ENCODE results near the gene KRTAP1-1. TPM values are rescaled to one million over a fixed set of nuclear protein-coding genes. Genes with fewer than 3 reads are reported as not detected.
"Not testable (repeated sequence)": the region's sequence is repeated elsewhere in the genome, so short reads cannot be mapped to it uniquely, and the experiment has no call there.

KRTAP1-1 gene
- total RNA-seq, 4 donors from 2014 or later = not detected

DNA sequence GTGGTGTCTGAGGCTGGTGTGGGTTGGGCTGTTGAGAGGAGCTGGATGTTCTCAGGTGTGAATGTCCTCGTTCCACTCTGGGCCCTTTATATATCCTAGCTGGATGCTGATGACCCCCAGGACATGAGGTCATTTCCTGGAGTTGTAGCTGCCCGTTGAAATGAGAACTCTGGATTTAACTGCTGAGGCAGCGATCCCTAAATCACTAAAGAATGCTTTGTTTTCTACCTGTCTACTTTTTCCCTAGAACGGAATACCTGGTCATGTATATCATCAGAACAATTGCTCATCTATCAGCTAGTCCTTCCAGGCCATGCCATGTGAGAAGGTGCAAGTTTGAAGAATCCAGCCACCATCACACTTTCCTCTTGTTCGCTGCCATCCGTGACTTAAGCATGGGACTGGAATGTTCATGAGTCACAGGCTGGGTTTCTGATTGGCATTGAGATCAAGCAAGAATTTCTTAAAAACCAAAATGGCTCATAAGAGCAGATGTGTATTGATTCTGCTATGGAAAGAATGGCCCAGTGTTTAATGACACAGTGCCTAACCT lies 18.9 kb upstream of the KRTAP1-1 start, which contains the start of gene KRTAP2-3:
KRTAP2-3 (minus strand) TSS at position 63 of the 553 bp plus-strand sequence. CDS start 64 bp downstream, outside the sequence.
- no peaks in the 10 kb centered on the region for H3K4me1 ChIP-seq
- 77% methylated on average over 5 of the region's 6 CpGs for WGBS
- no peaks in the 10 kb centered on the region for H3K36me3 ChIP-seq
- no peak for TF ChIP-seq POLR2A (IDR thresholded peaks at IDR 0.05; ENCODE audit: low read depth)
- TF ChIP-seq, protein P1, sequence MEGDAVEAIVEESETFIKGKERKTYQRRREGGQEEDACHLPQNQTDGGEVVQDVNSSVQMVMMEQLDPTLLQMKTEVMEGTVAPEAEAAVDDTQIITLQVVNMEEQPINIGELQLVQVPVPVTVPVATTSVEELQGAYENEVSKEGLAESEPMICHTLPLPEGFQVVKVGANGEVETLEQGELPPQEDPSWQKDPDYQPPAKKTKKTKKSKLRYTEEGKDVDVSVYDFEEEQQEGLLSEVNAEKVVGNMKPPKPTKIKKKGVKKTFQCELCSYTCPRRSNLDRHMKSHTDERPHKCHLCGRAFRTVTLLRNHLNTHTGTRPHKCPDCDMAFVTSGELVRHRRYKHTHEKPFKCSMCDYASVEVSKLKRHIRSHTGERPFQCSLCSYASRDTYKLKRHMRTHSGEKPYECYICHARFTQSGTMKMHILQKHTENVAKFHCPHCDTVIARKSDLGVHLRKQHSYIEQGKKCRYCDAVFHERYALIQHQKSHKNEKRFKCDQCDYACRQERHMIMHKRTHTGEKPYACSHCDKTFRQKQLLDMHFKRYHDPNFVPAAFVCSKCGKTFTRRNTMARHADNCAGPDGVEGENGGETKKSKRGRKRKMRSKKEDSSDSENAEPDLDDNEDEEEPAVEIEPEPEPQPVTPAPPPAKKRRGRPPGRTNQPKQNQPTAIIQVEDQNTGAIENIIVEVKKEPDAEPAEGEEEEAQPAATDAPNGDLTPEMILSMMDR (IDR thresholded peaks at IDR 0.05) = no peak
- TF ChIP-seq EP300 (IDR thresholded peaks at IDR 0.05) = no peak
- no peak for TF ChIP-seq POLR2AphosphoS5 (IDR thresholded peaks at IDR 0.05)
- intact Hi-C loops (cut with DNase I) = no loop called here
- no peak within 1 kb of the TSS for H3K27ac ChIP-seq (replicated peaks in 1 of 4)
- H3K27me3 ChIP-seq = peaks cover 0 to 16% (median 0%) of the 10 kb centered on the region in 4 donors
- no peak within 1 kb of the TSS for H3K4me3 ChIP-seq
- no peak for DNase-seq (ENCODE audit: extremely low spot score)
- H3K9me3 ChIP-seq = peaks cover 0 to 5% (median 0%) of the 10 kb centered on the region in 4 donors

DNA sequence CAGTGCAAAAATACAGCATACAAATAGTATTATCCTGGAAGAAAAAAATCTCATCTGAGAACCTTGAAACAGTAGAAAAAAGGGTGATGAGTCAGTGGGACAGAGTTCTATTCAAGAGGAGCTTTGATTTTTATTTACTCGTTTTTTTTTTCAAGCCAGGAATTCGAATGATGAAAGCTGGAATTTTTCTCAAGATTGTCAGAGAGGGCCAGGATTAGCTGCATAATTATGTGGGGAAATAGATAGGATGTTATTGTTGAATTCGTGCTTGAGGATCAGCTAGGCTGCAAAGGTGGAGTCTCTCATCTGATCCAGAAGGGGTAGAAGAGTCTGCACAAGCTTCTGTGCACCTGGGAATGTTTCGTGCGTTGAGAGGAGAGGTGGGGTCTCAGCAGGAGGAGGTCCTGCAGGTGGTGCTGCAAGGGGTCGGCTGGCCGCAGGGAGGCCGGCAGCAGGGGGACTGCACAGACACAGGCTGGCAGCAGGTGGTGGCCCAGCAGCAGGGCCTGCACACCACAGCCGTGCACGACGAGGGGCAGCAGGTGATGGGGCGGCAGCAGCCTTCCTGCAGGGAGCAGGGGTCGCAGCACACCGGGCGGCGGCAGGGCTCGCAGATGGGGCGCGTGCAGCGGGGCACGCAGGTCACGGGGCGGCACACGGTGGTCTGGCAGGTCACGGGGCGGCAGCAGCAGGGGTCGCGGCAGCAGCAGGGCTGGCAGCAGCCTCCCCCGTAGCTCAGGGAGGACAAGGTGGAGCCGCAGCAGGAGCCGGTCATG lies 18.2 kb upstream of the KRTAP1-1 start:
- H3K4me3 ChIP-seq; H3K27ac ChIP-seq (replicated peaks in 1 of 4); H3K4me1 ChIP-seq; DNase-seq (ENCODE audit: extremely low spot score); H3K9me3 ChIP-seq; H3K36me3 ChIP-seq; intact Hi-C loops (cut with DNase I): not testable (repeated sequence)
- peaks cover 0 to 16% (median 0%) of the 10 kb centered on the region in 4 donors for H3K27me3 ChIP-seq
- WGBS = 32% methylated on average over 8 of the region's 31 CpGs

DNA sequence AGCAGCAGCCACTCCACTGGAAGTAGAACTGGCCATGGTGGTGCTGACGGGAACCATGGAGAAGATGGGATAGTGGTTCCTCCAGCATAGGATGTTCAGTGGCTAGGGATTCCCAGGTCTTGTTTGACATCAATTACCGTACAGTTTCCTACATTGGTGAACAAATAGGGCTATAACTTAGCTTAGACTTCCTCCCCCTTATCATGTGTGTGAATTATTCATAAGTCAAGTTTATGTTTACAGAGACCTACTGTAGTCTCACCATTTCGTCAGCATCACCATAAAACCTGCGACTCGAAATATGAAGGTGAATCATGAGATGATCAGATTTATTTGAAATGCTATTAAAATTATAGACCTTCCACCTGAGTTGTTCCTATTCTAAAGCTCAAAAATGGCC lies 17.5 kb upstream of the KRTAP1-1 start:
- H3K4me1 ChIP-seq = no peaks in the 10 kb centered on the region
- intact Hi-C loops (cut with DNase I) = no loop called here
- H3K4me3 ChIP-seq = no peak overlapping the region
- H3K36me3 ChIP-seq = no peaks in the 10 kb centered on the region
- TF ChIP-seq, protein P1 (IDR thresholded peaks at IDR 0.05) = no peak
- TF ChIP-seq EP300 (IDR thresholded peaks at IDR 0.05) (no peak), POLR2A (IDR thresholded peaks at IDR 0.05; ENCODE audit: low read depth) (no peak), POLR2AphosphoS5 (IDR thresholded peaks at IDR 0.05) (no peak)
- no peak for DNase-seq (ENCODE audit: extremely low spot score)
- WGBS = 93% methylated on average over 5 of the region's 5 CpGs
- H3K27ac ChIP-seq (replicated peaks in 1 of 4) = no peak overlapping the region
- H3K27me3 ChIP-seq = peaks cover 0 to 16% (median 0%) of the 10 kb centered on the region in 4 donors
- H3K9me3 ChIP-seq = peaks cover 0 to 5% (median 0%) of the 10 kb centered on the region in 4 donors

DNA sequence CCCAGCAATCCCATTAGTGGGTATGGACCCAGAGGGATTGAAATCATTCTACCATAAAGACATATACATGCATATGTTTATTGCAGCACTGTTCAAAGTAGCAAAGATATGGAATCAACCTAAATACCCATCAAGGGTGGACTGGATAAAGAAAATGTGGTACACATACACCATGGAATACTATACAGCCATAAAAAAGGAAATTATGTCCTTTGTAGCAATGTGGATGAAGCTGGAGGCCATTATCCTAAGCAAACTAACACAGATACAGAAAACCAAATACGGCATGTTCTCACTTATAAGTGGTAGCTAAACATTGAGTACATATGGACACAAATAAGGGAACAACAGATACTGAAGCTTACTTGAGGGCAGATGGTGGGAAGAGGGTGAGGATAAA lies 16.3 kb upstream of the KRTAP1-1 start:
- intact Hi-C loops (cut with DNase I) = no loop called here
- Histone ChIP-seq H3K36me3 (no peaks in the 10 kb centered on the region), H3K4me1 (no peaks in the 10 kb centered on the region), H3K9me3 (peaks cover 0 to 5% (median 0%) of the 10 kb centered on the region in 4 donors), H3K27ac (replicated peaks in 1 of 4) (no peak overlapping the region), H3K27me3 (peaks cover 0 to 16% (median 0%) of the 10 kb centered on the region in 4 donors), H3K4me3 (no peak overlapping the region)
- 94% methylated on average over 1 of the region's 1 CpG for WGBS
- TF ChIP-seq, protein P1 (IDR thresholded peaks at IDR 0.05) = no peak
- no peak for TF ChIP-seq POLR2A (IDR thresholded peaks at IDR 0.05; ENCODE audit: low read depth)
- no peak for TF ChIP-seq POLR2AphosphoS5 (IDR thresholded peaks at IDR 0.05)
- TF ChIP-seq EP300 (IDR thresholded peaks at IDR 0.05) = no peak
- DNase-seq (ENCODE audit: extremely low spot score) = no peak

DNA sequence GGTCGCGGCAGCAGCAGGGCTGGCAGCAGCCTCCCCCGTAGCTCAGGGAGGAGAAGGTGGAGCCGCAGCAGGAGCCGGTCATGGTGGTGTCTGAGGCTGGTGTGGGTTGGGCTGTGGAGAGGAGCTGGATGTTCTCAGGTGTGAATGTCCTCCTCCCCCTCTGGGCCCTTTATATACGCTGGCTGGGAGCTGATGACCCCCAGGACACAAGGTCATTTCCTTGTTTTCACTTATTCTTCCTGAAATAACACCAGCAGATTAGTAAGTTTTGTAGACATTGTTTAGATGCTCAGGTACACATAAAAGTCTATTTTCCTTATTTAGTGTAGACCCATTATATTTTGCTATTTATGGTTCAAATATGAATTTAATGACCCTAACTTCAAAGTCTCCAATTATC lies 13.9 kb upstream of the KRTAP1-1 start, which contains the start of gene KRTAP2-2:
KRTAP2-2 (minus strand) TSS at position 101 of the 400 bp plus-strand sequence; CDS start at position 82, 19 bp downstream.
- intact Hi-C loops (cut with DNase I); H3K4me1 ChIP-seq; DNase-seq (ENCODE audit: extremely low spot score); H3K36me3 ChIP-seq; H3K9me3 ChIP-seq; H3K4me3 ChIP-seq; H3K27ac ChIP-seq (replicated peaks in 1 of 4): not testable (repeated sequence)
- peaks cover 0 to 19% (median 0%) of the 10 kb centered on the region in 4 donors for H3K27me3 ChIP-seq
- 50% methylated on average over 1 of the region's 6 CpGs for WGBS

DNA sequence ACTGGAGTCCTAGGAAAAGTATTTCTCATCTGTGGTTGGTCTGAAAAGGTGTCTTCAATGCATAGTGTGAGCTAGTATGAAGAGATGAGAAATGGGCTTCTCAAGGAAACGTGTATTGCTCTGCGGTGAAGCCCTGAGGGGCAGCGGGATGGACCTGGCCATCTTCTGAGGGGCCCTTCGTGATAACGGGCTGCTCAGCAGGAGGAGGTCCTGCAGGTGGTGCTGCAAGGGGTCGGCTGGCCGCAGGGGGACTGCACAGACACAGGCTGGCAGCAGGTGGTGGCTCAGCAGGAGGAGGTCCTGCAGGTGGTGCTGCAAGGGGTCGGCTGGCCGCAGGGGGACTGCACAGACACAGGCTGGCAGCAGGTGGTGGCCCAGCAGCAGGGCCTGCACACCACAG lies 13.3 kb upstream of the KRTAP1-1 start:
- H3K27me3 ChIP-seq = peaks cover 0 to 23% (median 0%) of the 10 kb centered on the region in 4 donors
- intact Hi-C loops (cut with DNase I); DNase-seq (ENCODE audit: extremely low spot score); H3K4me3 ChIP-seq; H3K4me1 ChIP-seq; H3K27ac ChIP-seq (replicated peaks in 1 of 4); H3K36me3 ChIP-seq; H3K9me3 ChIP-seq: not testable (repeated sequence)
- 94% methylated on average over 5 of the region's 9 CpGs for WGBS

Data from esophagus muscularis mucosa (tissue), 4 donors.